LNCaP clone FGC (cell line): ENCODE measurements around the gene RNF207.

ENCODE experiments used
- DNase-seq: peaks from one replicate; pipeline ENCODE4 v3.0.0-alpha.2; 2011; ENCODE audit warnings: low read depth
- H3K4me3 ChIP-seq: 2 replicates; pipeline ENCODE4 v1.5.1; 2011; ENCODE audit warnings: mild to moderate bottlenecking, low read depth, low read length, control low read depth
- CTCF ChIP-seq: IDR thresholded peaks from 2 replicates; pipeline ENCODE4 v1.5.1; 2012; ENCODE audit warnings: mild to moderate bottlenecking; ENCODE audit not compliant: control insufficient read depth, insufficient read depth; ENCODE audit errors: extremely low read depth

RNF207 gene

GRCh38 chr1:6200188-6200809, 5.6 kb upstream of the RNF207 start:
- no peak for TF ChIP-seq CTCF
- no peak for DNase-seq
- peak overlapping the region; percentile 99 for H3K4me3 ChIP-seq

- no peak for DNase-seq
- no peak for TF ChIP-seq CTCF
- H3K4me3 ChIP-seq, result no peak overlapping the region
Measured at GRCh38 chr1:6202256-6202655, 3.7 kb upstream of the RNF207 start.

- peak overlapping the region; percentile 61 for H3K4me3 ChIP-seq
- DNase-seq, result no peak
- TF ChIP-seq CTCF, result no peak
Measured at GRCh38 chr1:6206520-6206855, 569 bp downstream of the RNF207 start.

- no peak for TF ChIP-seq CTCF
- DNase-seq, result no peak
- H3K4me3 ChIP-seq, result peak overlapping the region; percentile 61
Measured at GRCh38 chr1:6207075-6207885, 1.4 kb downstream of the RNF207 start.

- DNase-seq, result no peak
- H3K4me3 ChIP-seq, result no peak overlapping the region
- TF ChIP-seq CTCF, result no peak
Measured at GRCh38 chr1:6207921-6208320, 2.0 kb downstream of the RNF207 start.

GRCh38 chr1:6208723-6209660, 3.1 kb downstream of the RNF207 start:
- no peak overlapping the region for H3K4me3 ChIP-seq
- DNase-seq, result no peak
- no peak for TF ChIP-seq CTCF
